ENCODE data around the gene EVA1A.

The EVA1A gene

DNA sequence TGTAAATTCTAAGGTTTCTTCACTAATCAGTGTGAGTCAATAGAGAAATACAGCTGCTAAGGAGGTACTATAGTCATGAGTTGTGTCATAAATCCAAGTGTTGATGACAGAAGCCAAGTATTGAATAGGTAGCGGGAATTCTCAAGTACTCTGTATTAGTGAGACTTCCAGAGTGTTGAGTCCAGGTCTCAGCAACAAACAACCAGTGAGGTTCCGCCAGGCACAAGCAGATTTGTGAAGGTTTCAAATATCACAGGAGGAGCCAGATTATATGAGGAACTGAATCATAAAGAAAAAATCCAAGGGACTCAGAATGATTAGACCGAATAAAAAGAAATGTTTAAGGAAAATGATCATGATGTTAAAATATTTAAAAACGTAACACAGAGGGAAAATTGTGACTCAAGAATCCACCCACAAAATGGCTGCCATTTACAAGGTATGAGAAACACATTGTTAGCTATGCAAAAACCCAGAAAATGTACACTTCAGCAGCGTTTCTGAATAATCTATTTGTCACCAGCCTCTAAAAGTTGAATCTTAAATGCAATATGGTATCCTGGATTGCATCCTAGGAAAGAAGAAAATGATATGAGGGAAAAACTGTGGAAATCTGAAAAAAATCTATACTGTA, 27.3 kb upstream of the EVA1A start:
- no peaks in the 10 kb centered on the region for H3K79me1 ChIP-seq (ENCODE audit: low read length)
- H3K4me1 ChIP-seq (ENCODE audit: control insufficient read depth in 1 of 2, insufficient read depth in 2 of 2, low read length in 2 of 2), result peaks cover 0 to 9% of the 10 kb centered on the region in 2 experiments
- DNase-seq, result peak in 1 of 2 donors; percentile 72
- H3K14ac ChIP-seq (ENCODE audit: low read length), result no peak overlapping the region
- H3K4me2 ChIP-seq (ENCODE audit: low read length), result no peak overlapping the region
- no peak overlapping the region for H2BK5ac ChIP-seq (ENCODE audit: low read depth, low read length, poor library complexity)
- H2BK120ac ChIP-seq (ENCODE audit: insufficient read depth, low read length, poor library complexity), result no peak overlapping the region
- H3K18ac ChIP-seq (ENCODE audit: low read length), result no peak overlapping the region
- no peaks in the 10 kb centered on the region for H3K79me2 ChIP-seq (ENCODE audit: control insufficient read depth, insufficient read depth, low read length, poor library complexity)
- H3K23ac ChIP-seq (ENCODE audit: low read length), result no peak overlapping the region
- WGBS (ENCODE audit: extremely low coverage, insufficient coverage, insufficient read length), result no CpG with 5 or more reads among the region's 5 CpGs
- no peaks in the 10 kb centered on the region for H3K9me3 ChIP-seq (ENCODE audit: insufficient read depth, low read depth, low read length)
- no peak overlapping the region for H4K12ac ChIP-seq (ENCODE audit: low read depth, low read length)
- H4K8ac ChIP-seq (ENCODE audit: low read depth, low read length), result no peak overlapping the region
- H3K9ac ChIP-seq (ENCODE audit: low read length), result no peak overlapping the region
- no peak overlapping the region for H3K4me3 ChIP-seq (ENCODE audit: low read depth, low read length)
- no peak overlapping the region for H2AK5ac ChIP-seq (ENCODE audit: low read length)
- H3K36me3 ChIP-seq (ENCODE audit: control insufficient read depth in 1 of 2, insufficient read depth in 2 of 2, low read length in 2 of 2), result no peaks in the 10 kb centered on the region
- no peak overlapping the region for H4K91ac ChIP-seq (ENCODE audit: low read depth, low read length)
- no peak overlapping the region for H3K4ac ChIP-seq (ENCODE audit: low read depth, low read length)
- H2AFZ ChIP-seq (ENCODE audit: insufficient read depth, low read length, poor library complexity), result no peak overlapping the region
- H3K27ac ChIP-seq (ENCODE audit: low read depth, low read length), result no peak overlapping the region
- no peaks in the 10 kb centered on the region for H3K27me3 ChIP-seq (ENCODE audit: insufficient read depth, low read length)
- H2BK12ac ChIP-seq (ENCODE audit: low read length), result no peak overlapping the region

DNA sequence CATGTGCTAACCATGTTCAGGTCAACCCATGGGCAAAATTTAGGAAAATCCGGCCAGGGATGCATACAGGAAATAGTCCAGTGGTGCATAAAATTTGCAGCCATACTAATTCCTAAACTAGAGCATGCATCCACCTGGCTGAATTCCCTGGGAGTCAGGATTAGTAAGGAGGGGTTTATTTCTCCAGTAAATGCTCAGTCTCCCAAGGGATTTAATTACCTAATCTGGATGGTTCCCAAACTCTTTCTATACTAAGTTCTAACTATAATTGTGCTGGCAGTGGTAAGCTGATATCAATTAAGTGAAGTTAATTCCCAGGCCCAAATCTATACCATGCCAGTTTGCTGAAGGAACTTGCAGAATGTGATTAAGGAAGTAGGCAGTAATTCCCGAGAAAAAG, 26.2 kb upstream of the EVA1A start:
- Histone ChIP-seq H3K4me2 (ENCODE audit: low read length) (no peak overlapping the region), H4K91ac (ENCODE audit: low read depth, low read length) (no peak overlapping the region), H3K79me2 (ENCODE audit: control insufficient read depth, insufficient read depth, low read length, poor library complexity) (no peaks in the 10 kb centered on the region), H3K18ac (ENCODE audit: low read length) (no peak overlapping the region), H3K9me3 (ENCODE audit: insufficient read depth, low read depth, low read length) (no peaks in the 10 kb centered on the region), H3K27ac (ENCODE audit: low read depth, low read length) (no peak overlapping the region), H3K36me3 (ENCODE audit: control insufficient read depth in 1 of 2, insufficient read depth in 2 of 2, low read length in 2 of 2) (no peaks in the 10 kb centered on the region), H3K27me3 (ENCODE audit: insufficient read depth, low read length) (no peaks in the 10 kb centered on the region), H3K4me3 (ENCODE audit: low read depth, low read length) (no peak overlapping the region), H3K9ac (ENCODE audit: low read length) (no peak overlapping the region), H2BK5ac (ENCODE audit: low read depth, low read length, poor library complexity) (no peak overlapping the region), H4K8ac (ENCODE audit: low read depth, low read length) (no peak overlapping the region), H3K79me1 (ENCODE audit: low read length) (no peaks in the 10 kb centered on the region), H2AFZ (ENCODE audit: insufficient read depth, low read length, poor library complexity) (no peak overlapping the region), H3K23ac (ENCODE audit: low read length) (no peak overlapping the region), H3K4me1 (ENCODE audit: control insufficient read depth in 1 of 2, insufficient read depth in 2 of 2, low read length in 2 of 2) (peaks cover 0 to 3% of the 10 kb centered on the region in 2 experiments), H2AK5ac (ENCODE audit: low read length) (no peak overlapping the region), H2BK12ac (ENCODE audit: low read length) (no peak overlapping the region), H3K14ac (ENCODE audit: low read length) (no peak overlapping the region), H2BK120ac (ENCODE audit: insufficient read depth, low read length, poor library complexity) (no peak overlapping the region), H3K4ac (ENCODE audit: low read depth, low read length) (no peak overlapping the region), H4K12ac (ENCODE audit: low read depth, low read length) (no peak overlapping the region)
- no CpG with 5 or more reads among the region's 2 CpGs for WGBS (ENCODE audit: extremely low coverage, insufficient coverage, insufficient read length)
- DNase-seq, result no peak

DNA sequence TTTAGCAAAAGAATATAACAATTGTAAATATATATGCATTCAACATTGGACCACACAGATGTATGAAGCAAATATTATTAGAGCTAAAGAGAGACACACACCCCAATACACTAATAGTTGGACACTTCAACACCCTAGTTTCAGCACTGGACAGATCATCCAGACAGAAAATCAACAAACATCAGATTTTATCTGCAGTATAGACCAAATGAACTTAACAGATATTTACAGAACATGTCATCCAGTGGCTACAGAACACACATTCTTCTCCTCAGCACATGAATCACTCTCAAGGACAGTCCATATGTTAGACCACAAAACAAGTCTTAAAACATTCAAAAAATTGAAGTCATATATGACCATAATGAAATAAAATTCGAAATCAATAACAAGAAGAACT, 22.1 kb upstream of the EVA1A start:
- H2AFZ ChIP-seq (ENCODE audit: insufficient read depth, low read length, poor library complexity), result no peak overlapping the region
- DNase-seq, result peak in 1 of 2 donors; percentile 64
- no peak overlapping the region for H3K9ac ChIP-seq (ENCODE audit: low read length)
- no peaks in the 10 kb centered on the region for H3K9me3 ChIP-seq (ENCODE audit: insufficient read depth, low read depth, low read length)
- no peak overlapping the region for H3K27ac ChIP-seq (ENCODE audit: low read depth, low read length)
- no peak overlapping the region for H4K8ac ChIP-seq (ENCODE audit: low read depth, low read length)
- H3K4me1 ChIP-seq (ENCODE audit: control insufficient read depth in 1 of 2, insufficient read depth in 2 of 2, low read length in 2 of 2), result no peaks in the 10 kb centered on the region
- H4K91ac ChIP-seq (ENCODE audit: low read depth, low read length), result no peak overlapping the region
- no peak overlapping the region for H3K14ac ChIP-seq (ENCODE audit: low read length)
- no peak overlapping the region for H2AK5ac ChIP-seq (ENCODE audit: low read length)
- H3K27me3 ChIP-seq (ENCODE audit: insufficient read depth, low read length), result no peaks in the 10 kb centered on the region
- no peak overlapping the region for H3K4ac ChIP-seq (ENCODE audit: low read depth, low read length)
- no peak overlapping the region for H3K23ac ChIP-seq (ENCODE audit: low read length)
- H3K79me2 ChIP-seq (ENCODE audit: control insufficient read depth, insufficient read depth, low read length, poor library complexity), result no peaks in the 10 kb centered on the region
- H2BK12ac ChIP-seq (ENCODE audit: low read length), result no peak overlapping the region
- WGBS (ENCODE audit: extremely low coverage, insufficient coverage, insufficient read length), result no CpG with 5 or more reads among the region's 1 CpG
- H3K4me3 ChIP-seq (ENCODE audit: low read depth, low read length), result no peak overlapping the region
- no peak overlapping the region for H3K4me2 ChIP-seq (ENCODE audit: low read length)
- H3K36me3 ChIP-seq (ENCODE audit: control insufficient read depth in 1 of 2, insufficient read depth in 2 of 2, low read length in 2 of 2), result no peaks in the 10 kb centered on the region
- H4K12ac ChIP-seq (ENCODE audit: low read depth, low read length), result no peak overlapping the region
- no peak overlapping the region for H2BK120ac ChIP-seq (ENCODE audit: insufficient read depth, low read length, poor library complexity)
- H3K79me1 ChIP-seq (ENCODE audit: low read length), result no peaks in the 10 kb centered on the region
- H3K18ac ChIP-seq (ENCODE audit: low read length), result no peak overlapping the region
- H2BK5ac ChIP-seq (ENCODE audit: low read depth, low read length, poor library complexity), result no peak overlapping the region

DNA sequence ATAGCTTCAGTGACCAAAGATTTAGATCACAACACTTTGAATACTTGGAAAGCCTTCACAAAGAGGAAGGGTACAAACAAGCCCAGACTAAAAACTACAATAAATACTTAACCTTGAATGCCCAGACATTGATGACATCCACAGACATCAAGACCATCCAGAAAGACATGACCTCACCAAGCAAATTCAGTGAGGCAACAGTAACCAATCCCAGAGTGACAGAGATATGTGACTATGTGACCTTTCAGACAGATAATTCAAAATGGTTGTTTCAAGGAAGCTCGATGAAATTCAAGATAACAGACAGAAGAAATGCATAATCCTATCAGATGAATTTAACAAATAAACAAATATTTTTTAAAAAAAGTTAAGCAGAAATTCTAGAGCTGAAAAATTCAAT, 19.9 kb upstream of the EVA1A start:
- Histone ChIP-seq H3K14ac (ENCODE audit: low read length) (no peak overlapping the region), H2BK5ac (ENCODE audit: low read depth, low read length, poor library complexity) (no peak overlapping the region), H3K27me3 (ENCODE audit: insufficient read depth, low read length) (no peaks in the 10 kb centered on the region), H3K79me1 (ENCODE audit: low read length) (no peaks in the 10 kb centered on the region), H4K12ac (ENCODE audit: low read depth, low read length) (no peak overlapping the region), H2BK12ac (ENCODE audit: low read length) (no peak overlapping the region), H2AK5ac (ENCODE audit: low read length) (no peak overlapping the region), H4K91ac (ENCODE audit: low read depth, low read length) (no peak overlapping the region), H3K36me3 (ENCODE audit: control insufficient read depth in 1 of 2, insufficient read depth in 2 of 2, low read length in 2 of 2) (no peaks in the 10 kb centered on the region), H3K9ac (ENCODE audit: low read length) (no peak overlapping the region), H2AFZ (ENCODE audit: insufficient read depth, low read length, poor library complexity) (no peak overlapping the region), H3K4me3 (ENCODE audit: low read depth, low read length) (no peak overlapping the region), H3K9me3 (ENCODE audit: insufficient read depth, low read depth, low read length) (no peaks in the 10 kb centered on the region), H3K18ac (ENCODE audit: low read length) (no peak overlapping the region), H4K8ac (ENCODE audit: low read depth, low read length) (no peak overlapping the region), H3K4me2 (ENCODE audit: low read length) (no peak overlapping the region), H3K79me2 (ENCODE audit: control insufficient read depth, insufficient read depth, low read length, poor library complexity) (no peaks in the 10 kb centered on the region), H3K4me1 (ENCODE audit: control insufficient read depth in 1 of 2, insufficient read depth in 2 of 2, low read length in 2 of 2) (no peaks in the 10 kb centered on the region), H3K4ac (ENCODE audit: low read depth, low read length) (no peak overlapping the region), H3K23ac (ENCODE audit: low read length) (no peak overlapping the region), H3K27ac (ENCODE audit: low read depth, low read length) (no peak overlapping the region), H2BK120ac (ENCODE audit: insufficient read depth, low read length, poor library complexity) (no peak overlapping the region)
- no CpG with 5 or more reads among the region's 1 CpG for WGBS (ENCODE audit: extremely low coverage, insufficient coverage, insufficient read length)
- peak; percentile 82 to 97 for DNase-seq
